ENCODE measurements around the gene GLYATL1B.
"Not testable (repeated sequence)": the region's sequence is repeated elsewhere in the genome, so short reads cannot be mapped to it uniquely, and the experiment has no call there.

GLYATL1B gene

DNA sequence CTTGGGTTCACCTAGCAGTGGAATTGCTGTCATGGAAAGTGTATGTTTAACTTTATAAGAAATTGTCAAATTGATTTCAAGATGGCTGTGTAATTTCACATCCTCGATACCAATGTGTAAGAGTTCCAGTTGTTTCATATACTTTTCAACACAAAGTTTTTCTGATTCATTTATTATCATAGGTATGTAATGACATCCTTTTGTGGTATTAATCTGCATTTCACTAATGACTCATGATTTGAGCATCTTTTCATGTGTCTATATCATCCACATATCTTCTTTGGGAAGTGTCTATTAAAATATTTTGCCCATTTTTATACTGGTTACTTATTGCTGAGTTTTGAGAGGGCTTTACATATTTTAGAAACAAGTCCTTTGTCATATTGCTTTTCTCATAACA lies 17.0 kb upstream of the GLYATL1B start:
- no peak for DNase-seq (ENCODE audit: low spot score)
- TF ChIP-seq, protein P1, sequence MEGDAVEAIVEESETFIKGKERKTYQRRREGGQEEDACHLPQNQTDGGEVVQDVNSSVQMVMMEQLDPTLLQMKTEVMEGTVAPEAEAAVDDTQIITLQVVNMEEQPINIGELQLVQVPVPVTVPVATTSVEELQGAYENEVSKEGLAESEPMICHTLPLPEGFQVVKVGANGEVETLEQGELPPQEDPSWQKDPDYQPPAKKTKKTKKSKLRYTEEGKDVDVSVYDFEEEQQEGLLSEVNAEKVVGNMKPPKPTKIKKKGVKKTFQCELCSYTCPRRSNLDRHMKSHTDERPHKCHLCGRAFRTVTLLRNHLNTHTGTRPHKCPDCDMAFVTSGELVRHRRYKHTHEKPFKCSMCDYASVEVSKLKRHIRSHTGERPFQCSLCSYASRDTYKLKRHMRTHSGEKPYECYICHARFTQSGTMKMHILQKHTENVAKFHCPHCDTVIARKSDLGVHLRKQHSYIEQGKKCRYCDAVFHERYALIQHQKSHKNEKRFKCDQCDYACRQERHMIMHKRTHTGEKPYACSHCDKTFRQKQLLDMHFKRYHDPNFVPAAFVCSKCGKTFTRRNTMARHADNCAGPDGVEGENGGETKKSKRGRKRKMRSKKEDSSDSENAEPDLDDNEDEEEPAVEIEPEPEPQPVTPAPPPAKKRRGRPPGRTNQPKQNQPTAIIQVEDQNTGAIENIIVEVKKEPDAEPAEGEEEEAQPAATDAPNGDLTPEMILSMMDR (IDR thresholded peaks at IDR 0.05; ENCODE audit: extremely low read depth, missing control alignments) = no peak

DNA sequence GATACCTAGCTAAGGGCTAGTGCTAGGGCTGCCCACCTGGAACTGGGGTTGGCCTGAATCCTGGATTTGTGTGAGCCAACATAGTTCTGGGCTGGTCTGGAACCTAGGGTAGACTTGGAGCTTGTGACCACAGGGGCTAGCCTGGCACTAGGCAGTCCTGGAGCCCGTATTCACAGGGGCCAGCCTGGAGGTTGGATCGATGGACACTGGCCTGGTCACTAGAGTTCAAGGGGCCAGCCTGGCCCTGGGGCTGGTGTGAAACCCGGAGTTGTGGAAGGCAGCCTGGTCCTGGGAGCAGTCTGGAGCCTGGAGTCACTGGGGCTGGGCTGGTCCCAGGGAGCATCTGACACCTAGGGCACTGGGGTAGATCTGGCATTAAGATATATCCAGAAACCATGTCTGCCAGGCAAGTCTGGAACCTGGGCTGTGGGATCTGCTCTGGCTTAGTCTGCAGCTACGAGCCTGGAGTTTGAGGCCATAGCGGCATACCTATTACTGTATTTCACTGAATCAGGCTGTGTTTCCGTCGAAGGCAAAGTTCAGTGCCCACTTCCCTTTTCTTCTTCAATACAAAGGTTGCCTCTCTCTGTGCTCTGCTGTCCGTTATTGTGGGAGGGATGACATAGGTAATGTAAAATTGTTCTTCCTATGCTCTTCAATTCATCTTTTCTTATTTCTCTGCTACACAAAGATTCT lies 9.1 kb upstream of the GLYATL1B start:
- DNase-seq (ENCODE audit: low spot score) = peak; percentile 54
- TF ChIP-seq, protein P1 (IDR thresholded peaks at IDR 0.05; ENCODE audit: extremely low read depth, missing control alignments) = no peak

DNA sequence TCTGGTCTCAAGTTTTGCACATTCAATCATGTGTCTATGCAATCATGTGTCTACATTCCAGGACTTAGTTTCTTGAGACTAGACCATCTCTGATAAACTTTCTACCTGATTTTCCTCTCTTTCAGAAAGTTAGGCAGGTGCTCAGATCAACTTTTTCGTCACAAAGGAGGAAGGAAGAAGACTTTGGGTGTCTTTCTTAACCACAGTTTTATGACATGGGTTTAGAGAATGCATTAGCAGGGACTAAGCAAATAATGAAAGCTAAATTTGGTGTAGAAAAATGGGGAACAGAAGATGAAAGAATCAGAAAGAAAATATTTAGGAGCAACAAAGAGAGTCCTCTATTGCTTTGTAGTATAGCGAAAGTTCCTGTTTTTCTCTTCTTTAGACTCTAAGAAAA lies 7.7 kb upstream of the GLYATL1B start:
- TF ChIP-seq, protein P1 (IDR thresholded peaks at IDR 0.05; ENCODE audit: extremely low read depth, missing control alignments) = no peak
- DNase-seq (ENCODE audit: low spot score) = no peak

DNA sequence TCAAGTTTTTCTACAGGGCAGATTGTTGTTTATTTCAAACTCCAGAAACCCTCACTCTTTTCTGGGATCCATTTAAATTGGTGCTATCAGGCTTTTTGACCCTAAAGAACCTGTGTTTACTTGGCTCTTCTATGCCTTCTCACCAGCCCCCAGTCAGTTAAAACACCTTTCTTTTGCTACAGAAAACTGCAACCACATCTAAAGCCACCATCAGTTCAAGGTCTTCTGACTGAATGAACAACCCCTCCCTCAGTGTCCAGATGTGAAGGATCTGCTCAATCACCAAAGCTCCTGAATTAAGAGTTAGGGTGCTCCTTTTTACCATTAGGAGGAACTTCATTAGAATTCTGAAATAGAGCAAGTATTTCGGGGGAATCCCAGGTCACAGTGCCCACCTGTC lies 7.0 kb upstream of the GLYATL1B start:
- DNase-seq (ENCODE audit: low spot score) = no peak
- TF ChIP-seq, protein P1 (IDR thresholded peaks at IDR 0.05; ENCODE audit: extremely low read depth, missing control alignments) = no peak

DNA sequence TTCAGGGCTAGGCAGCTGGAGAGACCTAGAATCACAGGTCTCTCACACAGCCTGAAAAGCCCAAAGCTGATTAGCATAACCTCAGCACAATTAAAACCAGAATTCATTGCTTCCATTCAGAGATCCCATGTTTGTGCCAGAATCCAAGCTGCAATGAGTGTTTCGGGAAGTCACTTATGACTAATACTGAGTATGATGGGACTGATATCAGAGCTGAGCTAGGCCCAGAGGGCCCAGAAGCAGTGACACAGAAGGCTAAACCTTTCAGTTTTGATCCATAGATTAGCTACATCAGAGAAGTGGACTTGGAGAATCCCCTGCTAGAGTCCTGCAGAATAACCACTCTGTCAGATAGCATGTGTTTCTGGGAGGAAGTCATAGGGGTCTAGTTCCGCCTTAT lies 5.7 kb upstream of the GLYATL1B start:
- DNase-seq (ENCODE audit: low spot score) = not testable (repeated sequence)

DNA sequence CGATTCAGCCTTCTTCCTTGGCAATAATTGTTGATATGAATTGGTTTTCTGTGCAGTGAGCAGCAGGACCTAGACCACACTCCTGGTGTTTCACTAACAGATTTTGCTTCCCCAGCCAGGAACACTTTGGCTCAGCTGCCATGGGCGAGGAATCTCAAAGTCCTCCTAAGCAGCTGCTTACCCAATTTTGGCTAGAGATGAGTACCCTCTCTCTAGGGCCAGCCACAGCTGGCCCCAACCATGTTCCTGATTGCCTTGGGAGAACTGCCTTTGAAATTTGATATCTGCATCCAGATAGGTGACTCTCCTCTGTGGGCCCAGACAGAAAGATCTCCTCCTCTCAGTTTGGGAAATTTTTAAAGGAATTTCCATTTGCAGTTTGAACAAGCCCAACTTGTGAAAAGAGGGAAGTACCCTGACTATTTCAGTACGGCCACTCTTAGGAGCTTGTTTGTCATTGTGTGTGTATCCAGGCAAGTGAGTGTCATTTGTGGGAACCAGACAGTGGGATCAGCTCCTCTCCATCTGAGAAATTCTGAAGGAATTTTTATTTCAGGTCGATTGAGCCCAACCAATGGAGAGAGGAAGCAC lies 4.6 kb upstream of the GLYATL1B start:
- DNase-seq (ENCODE audit: low spot score) = not testable (repeated sequence)

DNA sequence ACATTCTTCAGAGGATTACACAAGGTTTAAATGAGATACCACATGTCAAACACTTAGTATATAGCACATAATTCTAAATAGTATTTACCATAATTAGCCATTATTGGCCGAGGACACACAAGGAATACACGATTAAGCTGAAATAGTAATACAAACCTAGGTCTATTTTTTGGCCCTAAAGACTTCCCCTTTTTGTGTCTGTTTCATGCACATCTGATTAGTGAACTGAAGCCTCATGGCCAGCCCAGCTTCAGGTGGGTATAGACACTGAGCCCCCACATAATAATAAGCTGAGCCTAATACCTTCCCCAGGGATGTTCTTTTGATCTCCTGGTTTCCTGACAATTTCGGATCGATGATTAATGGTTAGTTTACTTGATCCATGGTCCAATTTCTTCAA lies 2.1 kb downstream of the GLYATL1B start:
- TF ChIP-seq, protein P1 (IDR thresholded peaks at IDR 0.05; ENCODE audit: extremely low read depth, missing control alignments) = no peak
- DNase-seq (ENCODE audit: low spot score) = no peak

DNA sequence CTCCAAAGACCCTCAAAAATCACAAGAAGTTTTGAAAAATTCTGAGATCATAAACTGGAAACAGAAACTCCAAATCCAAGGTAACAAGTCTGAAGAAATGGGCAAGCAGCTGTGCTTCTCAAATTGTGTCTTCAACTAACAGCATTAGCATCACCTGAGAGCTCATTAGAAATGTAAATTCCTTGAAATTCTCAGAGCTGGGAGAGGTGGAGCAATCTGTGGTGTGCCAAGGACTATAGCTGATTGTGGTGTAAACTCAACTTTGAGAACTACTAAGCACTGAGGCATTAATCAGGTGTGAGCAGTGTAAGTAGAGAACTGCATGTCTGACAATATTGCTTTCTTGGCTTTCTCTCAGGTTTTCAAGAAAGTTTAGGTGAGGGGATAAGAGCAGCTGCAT lies 7.5 kb downstream of the GLYATL1B start:
- not testable (repeated sequence) for DNase-seq (ENCODE audit: low spot score)

DNA sequence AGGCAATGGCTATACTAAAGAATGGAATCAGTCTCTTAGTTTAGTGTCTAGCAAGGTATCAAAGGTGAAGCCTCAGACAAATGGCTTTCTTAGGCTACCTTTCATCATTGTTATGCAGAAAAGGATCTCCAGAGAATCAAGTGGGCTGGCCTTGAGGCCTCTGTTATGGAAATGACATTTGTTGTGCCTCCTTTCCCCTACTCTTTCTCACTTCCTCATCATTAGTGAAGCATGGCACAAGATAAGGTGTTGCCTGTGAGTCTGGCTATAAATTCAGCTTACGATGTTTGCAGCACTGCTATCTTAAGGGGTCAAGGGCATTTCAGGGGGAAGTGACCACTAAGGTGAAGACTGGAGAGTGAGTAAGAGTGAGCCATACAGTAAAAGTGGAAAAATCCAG lies 9.1 kb downstream of the GLYATL1B start:
- DNase-seq (ENCODE audit: low spot score) = not testable (repeated sequence)

DNA sequence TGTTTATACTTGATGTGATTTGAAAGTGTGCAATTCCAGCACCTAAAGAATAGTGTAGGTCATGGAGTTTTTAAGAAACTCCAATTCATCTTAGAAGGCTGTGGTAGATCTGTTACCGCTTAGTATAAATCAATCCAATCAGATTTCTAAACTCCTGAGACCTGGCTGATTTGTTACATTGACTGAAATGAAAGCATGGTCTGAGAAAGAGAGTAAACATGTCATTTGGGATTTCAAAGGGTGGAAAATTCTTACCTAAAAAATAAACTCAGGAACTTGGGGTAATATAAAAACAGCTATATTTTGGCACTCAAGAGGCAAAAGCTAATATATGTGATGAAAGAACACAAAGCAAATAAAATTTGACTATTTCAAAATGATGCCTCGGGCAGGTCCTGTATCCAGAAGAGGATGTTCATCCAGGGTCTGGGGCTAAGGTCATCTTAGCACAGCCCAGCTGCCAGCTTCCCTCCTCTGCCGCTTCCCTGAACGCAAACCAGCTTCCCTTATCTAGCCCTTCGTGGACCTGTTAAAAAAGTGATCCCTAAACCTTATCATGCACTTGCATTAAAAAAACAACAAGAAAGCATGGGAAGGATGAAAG lies 10.0 kb downstream of the GLYATL1B start:
- not testable (repeated sequence) for DNase-seq (ENCODE audit: low spot score)
